ENCODE data around the gene C1orf87. TPM values are rescaled to one million over a fixed set of nuclear protein-coding genes. Genes with fewer than 3 reads are reported as not detected.

C1orf87 gene
- total and polyA plus RNA-seq, 2 donors (not counting 3 experiments of a cell fraction or from before 2014, with no cell fraction given) = not detected

GRCh38 chr1:60114745-60115318, 41.3 kb upstream of the C1orf87 start:
- Histone ChIP-seq H3K79me2 (ENCODE audit: control insufficient read depth, insufficient read depth, low read length) (no peaks in the 10 kb centered on the region), H3K4me3 (replicated peaks in 1 of 3; ENCODE audit: insufficient read depth in 1 of 3, low read depth in 1 of 3, low read length in 3 of 3) (no peak overlapping the region), H3K27ac (ENCODE audit: insufficient read depth, low read depth, low read length) (no peak overlapping the region), H3K27me3 (ENCODE audit: control insufficient read depth in 2 of 2, insufficient read depth in 2 of 2, low read length in 2 of 2) (no peaks in the 10 kb centered on the region), H3K9me1 (replicated peaks; ENCODE audit: control insufficient read depth, extremely low read depth, insufficient read depth, low read length) (no peaks in the 10 kb centered on the region), H3K9ac (replicated peaks; ENCODE audit: extremely low read depth, insufficient read depth, low read length) (no peak overlapping the region), H3K4me2 (ENCODE audit: insufficient read depth, low read length) (no peak overlapping the region), H3K9me3 (replicated peaks; ENCODE audit: control insufficient read depth, insufficient read depth, low read length) (no peaks in the 10 kb centered on the region), H3K4me1 (ENCODE audit: control insufficient read depth, extremely low read depth, insufficient read depth, low read length) (no peaks in the 10 kb centered on the region), H4K20me1 (replicated peaks; ENCODE audit: control insufficient read depth, extremely low read depth, insufficient read depth, low read length) (no peaks in the 10 kb centered on the region), H3K36me3 (ENCODE audit: control insufficient read depth in 2 of 2, extremely low read depth in 1 of 2, insufficient read depth in 2 of 2, low read length in 2 of 2) (no peaks in the 10 kb centered on the region), H2AFZ (ENCODE audit: low read depth, low read length) (no peak overlapping the region)
- TF ChIP-seq EZH2 (IDR thresholded peaks at IDR 0.05; ENCODE audit: borderline replicate concordance, low read depth, low read length, severe bottlenecking) (no peak), CTCF (IDR thresholded peaks at IDR 0.05; ENCODE audit: extremely low read depth in 1 of 2, insufficient read depth in 1 of 2, low read depth in 1 of 2, low read length in 2 of 2) (no peak), POLR2AphosphoS5 (IDR thresholded peaks at IDR 0.05; ENCODE audit: insufficient read depth, low read depth, low read length) (no peak), GATA2 (IDR thresholded peaks at IDR 0.05; ENCODE audit: insufficient read depth, insufficient read length, low read depth, low read length) (no peak), FOS (IDR thresholded peaks at IDR 0.05; ENCODE audit: borderline replicate concordance, insufficient read depth, low read length) (no peak), POLR2A (IDR thresholded peaks at IDR 0.05; ENCODE audit: low read depth, low read length) (no peak), JUN (IDR thresholded peaks at IDR 0.05; ENCODE audit: borderline replicate concordance, insufficient read depth, insufficient read length, low read depth) (no peak), MAX (IDR thresholded peaks at IDR 0.05; ENCODE audit: insufficient read depth, insufficient read length) (no peak), MYC (IDR thresholded peaks at IDR 0.05; ENCODE audit: low read depth, low read length) (no peak)
- intact Hi-C loops (cut with micrococcal nuclease) = no loop called here
- FAIRE-seq (no peak), DNase-seq (ENCODE audit: low read depth, low spot score) (no peak)
- dilution Hi-C loops (cut with MboI; ENCODE audit: extremely low pct_ligation_motif_present, low sequenced_read_pairs) = no loop called here
- CTCF ChIA-PET = interaction anchor here (1.0 to 1.3 kb wide), 4 partner anchors 9 to 650 kb away, joined by 3 to 6 read pairs (median 4); no protein-coding TSS in a partner anchor
- BruUV-seq (replicated peaks) = no TSS peak
- POLR2A ChIA-PET = interaction anchor here (0.8 kb wide), 1 partner anchor 797 kb away, joined by 3 read pairs; no protein-coding TSS in a partner anchor

Data from endothelial cell of umbilical vein (primary cell).